GM21390 (cell line): ENCODE data around the gene KRT85.
"Not testable (repeated sequence)": the region's sequence is repeated elsewhere in the genome, so short reads cannot be mapped to it uniquely, and the experiment has no call there.

Source experiments
- ATAC-seq: cut with Tn5 transposase; IDR thresholded peaks from one replicate; pipeline ENCODE4 v1.9.1; 2021; ENCODE audit not compliant: unreplicated experiment

Gene KRT85

GRCh38 chr12:52366738-52367485 is at the start of gene KRT85:
Gene KRT85, minus strand, starts transcription at chr12:52367481. Its CDS starts 76 bp downstream, at chr12:52367405.
- ATAC-seq: no peak

GRCh38 chr12:52416795-52417194 is 49.5 kb upstream of the KRT85 start:
- no peak for ATAC-seq

DNA sequence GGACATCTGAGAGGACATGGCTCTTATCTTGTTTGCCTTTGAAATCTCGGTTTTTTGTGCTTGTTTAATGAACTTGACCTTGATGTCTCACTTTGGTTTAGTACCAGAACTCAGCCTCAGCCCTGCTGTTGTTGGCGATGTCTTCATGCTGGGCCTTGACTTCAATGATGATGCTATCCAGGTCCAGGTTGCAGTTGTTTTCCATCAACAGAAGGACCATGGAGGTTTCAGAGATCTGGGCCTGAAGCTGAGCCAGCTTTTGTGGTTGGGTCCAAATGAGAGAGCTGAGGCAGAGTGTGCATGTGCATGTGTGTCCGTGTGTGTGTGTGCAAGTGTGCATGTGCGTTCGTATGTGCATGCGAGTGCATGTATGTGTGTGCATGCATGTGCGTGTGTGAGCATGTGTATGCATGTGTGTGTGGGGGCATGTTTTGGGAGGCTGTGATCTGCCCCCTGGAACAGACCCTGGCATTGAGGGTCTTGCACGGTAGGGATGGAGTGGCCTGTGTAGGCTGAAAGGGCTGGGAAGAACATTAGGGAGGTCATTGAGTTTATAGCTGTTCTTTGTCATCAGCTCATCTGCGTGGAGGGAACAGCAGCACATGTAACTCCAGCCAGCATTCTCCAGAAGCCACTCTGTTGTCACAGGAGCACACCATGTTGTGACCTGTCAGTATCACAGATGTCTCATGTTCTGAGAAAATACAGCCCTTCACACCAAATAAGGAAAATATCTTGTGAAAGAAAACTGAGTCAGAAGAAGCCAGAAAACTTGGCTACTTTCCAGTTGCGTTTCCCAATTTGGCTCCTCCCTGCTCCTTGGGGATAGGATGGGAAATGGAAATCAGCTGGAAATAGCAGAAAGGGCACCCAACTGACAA is 48.8 kb upstream of the KRT85 start:
- ATAC-seq: no peak

DNA sequence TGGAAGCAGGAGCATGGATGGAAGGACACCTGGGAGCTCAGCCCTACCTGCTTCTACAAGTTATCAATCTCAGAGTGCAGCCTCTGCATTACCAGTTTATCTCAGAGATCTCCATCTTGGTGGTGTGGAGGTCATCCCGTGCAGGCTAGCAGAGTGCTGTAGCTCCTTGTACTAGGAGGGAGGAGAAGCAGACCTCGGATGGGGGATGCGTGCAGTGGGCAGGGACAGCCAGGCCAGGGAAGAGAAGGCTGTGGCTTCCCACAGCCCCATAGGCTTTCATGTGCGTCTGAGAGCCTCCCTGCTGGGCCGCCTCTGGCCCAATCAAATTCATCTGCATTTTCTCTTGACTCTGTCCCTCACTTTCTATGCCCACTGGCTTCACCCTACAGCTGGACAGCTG is 47.7 kb upstream of the KRT85 start:
- no peak for ATAC-seq

- no peak for ATAC-seq
These were observed 46.6 kb upstream of the KRT85 start for GRCh38 chr12:52413782-52414345.

DNA sequence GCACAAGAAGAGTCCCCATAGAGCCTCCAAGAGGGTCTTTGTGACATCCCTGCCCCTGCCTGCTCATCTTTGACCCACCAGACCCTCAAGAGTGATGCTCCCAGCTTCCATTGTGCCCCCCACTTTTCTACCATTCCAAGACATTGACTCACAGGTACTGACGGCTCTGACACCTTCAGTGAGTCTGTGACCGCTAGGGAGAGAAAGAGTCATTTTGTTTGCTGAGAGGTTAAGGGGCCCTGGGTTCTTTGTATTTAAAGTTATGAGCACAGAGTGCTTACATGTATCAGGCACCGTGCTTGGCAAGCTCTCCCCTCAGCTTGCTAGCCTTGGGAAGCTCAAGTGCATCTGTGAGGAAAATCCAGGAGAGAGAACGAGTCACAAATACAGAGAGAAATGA is 45.9 kb upstream of the KRT85 start:
- ATAC-seq: no peak

- no peak for ATAC-seq
These were observed 44.5 kb upstream of the KRT85 start for GRCh38 chr12:52411815-52412214.

DNA sequence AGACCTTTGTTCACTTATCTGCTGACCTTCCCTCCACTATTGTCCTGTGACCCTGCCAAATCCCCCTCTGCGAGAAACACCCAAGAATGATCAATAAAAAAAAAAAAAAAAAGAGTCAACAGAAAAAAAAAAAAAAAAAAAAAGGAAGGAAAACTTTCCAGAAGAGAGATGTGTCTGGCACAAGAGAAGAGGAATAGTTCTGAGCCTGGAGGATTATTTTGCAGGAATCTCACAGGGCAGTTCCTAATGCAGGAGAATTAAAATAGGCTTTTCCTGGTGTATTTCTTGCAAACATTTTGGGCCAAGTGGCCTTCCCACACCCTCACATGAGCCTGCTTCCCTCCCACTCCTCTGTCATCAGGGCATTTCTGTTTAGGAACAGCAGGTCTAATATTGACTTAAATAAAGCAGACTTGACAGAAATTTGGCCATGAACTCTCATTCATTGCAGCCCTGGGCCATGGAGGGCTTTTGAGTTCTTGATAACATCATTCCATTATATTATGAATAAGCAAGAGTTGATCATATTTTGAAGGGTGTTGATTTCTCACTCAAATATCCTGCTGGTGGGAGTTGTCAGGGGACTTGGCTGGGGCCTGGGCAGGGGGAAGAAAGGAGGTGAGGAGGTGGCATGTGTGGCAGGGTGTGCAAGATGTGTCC is 43.4 kb upstream of the KRT85 start:
- ATAC-seq: not testable (repeated sequence)

- ATAC-seq: no peak
These were observed 40.6 kb upstream of the KRT85 start for GRCh38 chr12:52407918-52408317.

DNA sequence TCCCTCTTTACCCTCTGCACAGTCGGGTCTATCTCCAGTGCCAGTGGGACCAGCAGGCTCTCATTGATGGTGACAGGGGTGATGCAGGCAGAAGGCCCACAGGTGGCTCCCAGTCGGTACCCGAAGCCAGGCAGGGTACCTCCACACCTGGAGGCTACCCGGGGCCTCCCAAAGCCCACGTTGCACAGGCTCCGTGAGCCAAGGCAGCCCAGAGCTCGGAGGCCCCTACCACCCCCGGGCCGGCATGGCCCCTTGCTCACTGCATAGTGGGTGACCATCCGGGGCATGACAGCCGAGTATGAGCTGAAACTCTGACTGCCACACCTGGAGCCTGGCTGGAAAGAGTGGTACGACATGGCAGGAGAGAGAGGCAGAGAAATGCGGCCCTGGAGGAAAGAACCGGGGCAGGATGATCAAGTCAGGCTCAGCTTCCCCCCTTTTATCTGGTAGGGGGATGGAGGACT is 38.7 kb upstream of the KRT85 start, which contains the start of gene KRT82:
Gene KRT82, minus strand, starts transcription at position 414 of the 464 bp plus-strand sequence. Its CDS starts 58 bp downstream, at position 356.
- ATAC-seq: no peak

GRCh38 chr12:52404951-52405350 is 37.7 kb upstream of the KRT85 start:
- no peak for ATAC-seq

DNA sequence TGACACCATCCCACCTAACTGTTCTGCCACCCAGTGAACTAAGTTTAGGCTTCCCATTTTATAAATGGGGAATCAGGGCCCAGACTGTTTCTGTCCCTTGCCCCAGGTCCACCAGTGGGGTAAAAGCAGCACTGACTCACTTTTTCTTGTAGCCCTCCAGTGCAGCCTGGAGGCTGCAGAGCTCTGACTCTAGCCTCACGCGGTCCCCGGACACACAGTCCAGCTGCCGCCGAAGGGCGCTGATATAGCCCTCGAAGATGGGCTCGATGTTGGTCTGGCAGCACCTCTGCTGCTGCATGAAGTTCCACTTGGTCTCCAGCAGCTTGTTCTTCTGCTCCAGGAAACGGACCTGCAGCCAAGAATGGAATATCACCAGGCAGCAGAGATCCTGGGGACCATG is 36.3 kb upstream of the KRT85 start:
- no peak for ATAC-seq

- no peak for ATAC-seq
These were observed 35.7 kb upstream of the KRT85 start for GRCh38 chr12:52402873-52403540.

DNA sequence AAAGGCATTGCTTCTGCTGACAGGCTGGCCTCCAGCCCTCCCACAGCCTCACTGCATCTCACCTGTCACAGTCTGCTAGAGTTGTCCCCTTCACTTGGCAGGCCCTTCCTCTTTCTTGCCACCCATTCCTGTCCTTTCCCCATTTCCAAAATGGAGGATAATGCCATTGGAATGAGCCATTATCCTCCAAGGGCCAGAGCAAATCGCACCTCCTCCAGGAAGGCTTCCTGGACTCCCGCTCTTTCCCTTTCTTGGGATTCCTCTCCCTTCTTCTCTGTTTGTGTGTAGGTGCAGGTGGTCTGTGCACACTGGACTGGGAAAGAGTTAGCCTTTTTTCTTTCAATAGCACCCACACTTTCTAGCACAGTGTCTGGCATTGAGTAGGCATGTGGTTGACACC is 35.1 kb upstream of the KRT85 start:
- ATAC-seq: no peak

DNA sequence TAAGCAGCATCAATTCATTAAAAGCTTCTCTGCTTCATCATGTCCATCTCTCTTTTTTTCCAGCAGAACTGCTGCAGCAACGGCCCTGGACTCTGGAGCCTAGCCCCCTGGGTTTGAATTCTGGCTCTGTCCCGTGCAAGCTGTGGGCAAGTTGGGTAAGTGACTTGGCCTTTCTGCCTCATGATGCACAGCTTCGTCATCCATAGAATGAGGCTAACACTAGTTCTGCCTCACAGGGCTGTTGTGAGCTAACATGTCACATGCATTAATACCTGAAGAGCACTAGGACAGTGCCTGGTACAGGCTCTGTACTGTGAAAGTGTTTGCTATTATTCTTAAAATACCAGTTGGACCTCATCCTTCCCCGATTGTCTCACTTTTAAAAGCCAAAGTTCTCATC is 34.6 kb upstream of the KRT85 start:
- no peak for ATAC-seq

GRCh38 chr12:52401526-52401925 is 34.2 kb upstream of the KRT85 start:
- no peak for ATAC-seq

- no peak for ATAC-seq
These were observed 33.6 kb upstream of the KRT85 start for GRCh38 chr12:52400906-52401305.

DNA sequence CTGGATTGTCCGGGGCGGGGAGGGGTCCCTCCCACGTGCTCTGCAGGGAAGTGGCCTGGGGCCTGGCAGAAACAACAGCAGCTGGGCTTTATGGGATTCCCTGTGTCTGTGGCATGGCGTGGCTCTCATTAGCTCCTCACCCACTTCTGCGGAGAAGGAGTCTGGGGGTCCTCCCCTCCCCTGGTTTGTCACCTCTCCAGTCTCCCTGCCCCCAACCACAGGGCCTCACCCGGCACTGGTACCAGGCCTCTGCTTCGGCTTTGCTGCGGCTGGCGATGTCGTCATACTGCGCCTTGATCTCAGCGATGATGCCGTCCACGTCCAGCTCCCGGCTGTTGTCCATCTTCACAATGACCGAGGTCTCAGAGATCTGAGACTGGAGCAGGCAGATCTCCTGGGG is 32.5 kb upstream of the KRT85 start:
- no peak for ATAC-seq

GRCh38 chr12:52398176-52398575 is 30.9 kb upstream of the KRT85 start:
- ATAC-seq: no peak

DNA sequence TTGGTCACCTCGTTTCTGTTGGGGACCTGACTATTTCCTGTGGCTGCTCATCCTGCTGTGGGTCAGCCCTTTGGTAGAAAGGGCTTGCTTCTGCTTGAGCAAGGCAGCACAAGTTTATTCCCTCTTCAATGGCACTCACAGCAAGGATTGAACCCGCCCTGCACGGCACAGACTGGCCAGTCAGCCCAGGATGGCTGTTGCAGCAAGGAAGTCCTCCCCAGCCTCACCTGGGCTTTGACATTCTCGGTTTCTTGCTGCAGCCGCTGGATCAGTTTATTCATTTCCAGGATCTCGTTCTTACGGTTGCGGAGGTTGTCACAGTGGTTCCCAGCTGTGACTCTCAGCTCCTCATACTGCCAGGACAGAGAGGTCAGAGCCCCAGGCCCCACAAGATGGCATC is 29.4 kb upstream of the KRT85 start:
- no peak for ATAC-seq
